ENCODE data around the gene NDUFS2. TPM values are rescaled to one million over a fixed set of nuclear protein-coding genes. Genes with fewer than 3 reads are reported as not detected.
"Not testable (repeated sequence)": the region's sequence is repeated elsewhere in the genome, so short reads cannot be mapped to it uniquely, and the experiment has no call there.

The NDUFS2 gene
- total RNA-seq, 4 donors from 2014 or later: 93.4 to 121 (median 100) TPM

GRCh38 chr1:161222175-161223019 lies 20.2 kb downstream of the NDUFS2 start:
- no peak overlapping the region for H3K4me3 ChIP-seq
- H3K27me3 ChIP-seq: no peaks in the 10 kb centered on the region
- H3K36me3 ChIP-seq: no peaks in the 10 kb centered on the region
- peaks cover 0 to 21% (median 11%) of the 10 kb centered on the region in 3 donors for H3K4me1 ChIP-seq
- no peak for ATAC-seq
- H3K9me3 ChIP-seq: no peaks in the 10 kb centered on the region
- TF ChIP-seq POLR2AphosphoS5 (IDR thresholded peaks at IDR 0.05): no peak
- TF ChIP-seq POLR2A (IDR thresholded peaks at IDR 0.05): no peak
- TF ChIP-seq CTCF (IDR thresholded peaks at IDR 0.05): no peak
- TF ChIP-seq EP300 (IDR thresholded peaks at IDR 0.05): no peak
- WGBS, 2 donors (ENCODE audit: low coverage in 1 of 2): 66 to 81% methylated on average over 2 to 5 of the region's 6 CpGs
- H3K27ac ChIP-seq: no peak overlapping the region

- peaks cover 0 to 13% of the 10 kb centered on the region in 2 donors for H3K36me3 ChIP-seq
- peaks cover 0 to 29% (median 18%) of the 10 kb centered on the region in 3 donors for H3K4me1 ChIP-seq
- ATAC-seq: no peak
- H3K4me3 ChIP-seq: no peak overlapping the region
- TF ChIP-seq CTCF (IDR thresholded peaks at IDR 0.05): no peak
- TF ChIP-seq POLR2A (IDR thresholded peaks at IDR 0.05): no peak
- TF ChIP-seq POLR2AphosphoS5 (IDR thresholded peaks at IDR 0.05): no peak
- no peak for TF ChIP-seq EP300 (IDR thresholded peaks at IDR 0.05)
- H3K27me3 ChIP-seq: no peaks in the 10 kb centered on the region
- no peak overlapping the region for H3K27ac ChIP-seq
- WGBS, 2 donors (ENCODE audit: low coverage in 1 of 2): 79 to 88% methylated on average over 6 to 7 of the region's 7 CpGs
- no peaks in the 10 kb centered on the region for H3K9me3 ChIP-seq
These were observed 21.9 kb downstream of the NDUFS2 start for GRCh38 chr1:161223805-161224694.

DNA sequence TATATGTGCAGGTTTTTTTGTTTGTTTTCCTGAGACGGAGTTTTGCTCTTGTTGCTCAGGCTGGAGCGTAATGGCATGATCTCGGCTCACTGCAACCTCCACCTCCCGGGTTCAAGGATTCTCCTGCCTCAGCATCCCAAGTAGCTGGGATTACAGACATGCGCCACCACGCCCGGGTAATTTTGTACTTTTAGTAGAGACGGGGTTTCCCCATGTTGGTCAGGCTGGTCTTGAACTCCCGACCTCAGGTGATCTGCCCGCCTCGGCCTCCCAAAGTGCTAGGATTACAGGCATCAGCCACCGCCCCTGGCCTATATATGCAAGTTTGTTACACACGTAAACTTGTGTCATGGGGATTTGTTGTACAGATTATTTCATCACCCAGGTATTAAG lies 22.5 kb downstream of the NDUFS2 start:
- H3K4me3 ChIP-seq, ATAC-seq, H3K27me3 ChIP-seq, H3K9me3 ChIP-seq: not testable (repeated sequence)
- 70% methylated on average over 4 of the region's 13 CpGs; no CpG with 5 or more reads in 1 of the 2 donors for WGBS, 2 donors (ENCODE audit: low coverage in 1 of 2)
- peaks cover 0 to 29% (median 18%) of the 10 kb centered on the region in 3 donors for H3K4me1 ChIP-seq
- peak overlapping the region in 1 of 4 donors; percentile 73 for H3K27ac ChIP-seq
- H3K36me3 ChIP-seq: peaks cover 0 to 20% of the 10 kb centered on the region in 2 donors

GRCh38 chr1:161225178-161225533 lies 23.0 kb downstream of the NDUFS2 start:
- H3K27ac ChIP-seq: peak overlapping the region; percentile 22 to 73 (median 72)
- H3K36me3 ChIP-seq: peaks cover 0 to 24% of the 10 kb centered on the region in 2 donors
- H3K4me1 ChIP-seq: peaks cover 0 to 29% (median 18%) of the 10 kb centered on the region in 3 donors
- H3K4me3 ChIP-seq: no peak overlapping the region
- no peaks in the 10 kb centered on the region for H3K9me3 ChIP-seq
- ATAC-seq: peak; percentile 3
- WGBS, 2 donors (ENCODE audit: low coverage in 1 of 2): 50% methylated on average over 5 of the region's 7 CpGs; no CpG with 5 or more reads in 1 of the 2 donors
- H3K27me3 ChIP-seq: no peaks in the 10 kb centered on the region
- TF ChIP-seq POLR2A (IDR thresholded peaks at IDR 0.05): no peak

DNA sequence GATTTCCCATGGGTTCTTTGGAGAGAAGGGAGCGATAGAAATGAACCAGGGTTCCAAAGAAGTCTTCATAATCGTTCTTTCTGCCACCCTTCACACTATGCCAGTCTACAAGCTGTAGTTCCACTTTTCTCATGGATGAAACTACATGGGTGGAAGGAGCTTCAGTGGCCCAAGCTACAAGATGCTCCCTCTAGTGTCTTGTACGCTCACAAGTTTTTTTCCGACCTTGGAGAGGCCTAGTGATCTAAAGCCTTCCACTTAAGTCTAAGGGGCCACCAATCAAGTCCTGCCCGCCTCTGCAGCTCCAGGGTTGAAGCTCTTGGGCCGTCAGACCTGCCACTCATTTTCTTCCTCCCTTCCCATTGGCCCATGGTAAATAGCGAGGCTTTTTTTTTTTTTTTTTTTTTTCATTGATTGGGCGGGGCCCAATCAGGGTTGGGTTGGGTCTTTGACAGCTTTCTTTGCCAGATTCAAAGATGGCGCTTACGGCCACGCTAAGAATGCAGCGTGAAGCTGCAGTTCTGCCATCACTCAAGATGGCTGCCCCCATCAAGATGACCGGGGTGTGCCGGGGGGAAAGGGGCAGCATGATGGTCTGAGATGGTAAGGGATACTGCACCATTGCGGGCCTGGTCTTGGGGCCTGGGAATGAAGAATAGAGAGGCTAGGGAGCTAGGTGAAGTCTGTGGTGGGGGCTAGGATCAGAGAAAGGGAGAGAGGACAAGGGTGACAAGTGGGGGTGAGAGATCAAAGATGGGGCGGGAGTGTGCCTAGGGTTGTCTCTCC lies 23.6 kb downstream of the NDUFS2 start, which contains the start of gene TOMM40L:
Gene TOMM40L (plus strand): TSS at position 527 of the 786 bp plus-strand sequence. CDS start 430 bp downstream, outside the sequence.
- H3K4me1 ChIP-seq: peaks cover 0 to 29% (median 18%) of the 10 kb centered on the region in 3 donors
- 9 to 11% methylated on average over 5 to 14 of the region's 16 CpGs for WGBS, 2 donors (ENCODE audit: low coverage in 1 of 2)
- peak in 3 of 4 experiments; percentile 55 to 71 (median 66) for TF ChIP-seq CTCF (IDR thresholded peaks at IDR 0.05)
- TF ChIP-seq POLR2AphosphoS5 (IDR thresholded peaks at IDR 0.05): peak; percentile 47
- TF ChIP-seq POLR2A (IDR thresholded peaks at IDR 0.05): no peak
- no peak for TF ChIP-seq EP300 (IDR thresholded peaks at IDR 0.05)
- peak within 1 kb of the TSS; percentile 22 to 89 (median 77) for H3K27ac ChIP-seq
- H3K36me3 ChIP-seq: peaks cover 0 to 30% of the 10 kb centered on the region in 2 donors
- H3K27me3 ChIP-seq: no peaks in the 10 kb centered on the region
- no peaks in the 10 kb centered on the region for H3K9me3 ChIP-seq
- peak; percentile 98 for ATAC-seq
- H3K4me3 ChIP-seq: peak within 1 kb of the TSS; percentile 65 to 72
